Inflammatory macrophage treated with lipopolysaccharide for 4 hours (primary cell): Measurements from ENCODE around the gene RSPH1.

Experiments used
- DNase-seq: peaks from one replicate; pipeline ENCODE4 v3.0.0-alpha.2; 2020

RSPH1 gene

DNA sequence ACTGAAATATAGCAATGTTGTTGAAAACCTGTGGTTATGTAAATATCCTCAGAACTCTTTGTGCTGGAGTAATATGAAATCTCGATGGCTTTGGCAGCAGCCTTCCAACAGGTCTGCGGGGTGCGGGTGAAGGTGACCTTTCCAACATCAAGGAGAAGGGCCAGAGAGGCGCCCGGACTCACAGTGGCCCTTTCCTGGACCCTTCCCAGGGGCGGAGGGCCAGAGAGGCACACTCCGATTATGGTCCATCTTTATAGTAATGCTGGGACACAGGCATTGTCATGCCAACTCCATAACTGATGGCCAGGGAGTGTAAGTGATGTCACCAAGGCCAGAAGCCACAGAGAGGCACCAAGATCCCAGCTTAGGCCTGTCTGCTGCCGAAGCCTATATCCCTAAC is 35.7 kb upstream of the RSPH1 start:
- no peak for DNase-seq

DNA sequence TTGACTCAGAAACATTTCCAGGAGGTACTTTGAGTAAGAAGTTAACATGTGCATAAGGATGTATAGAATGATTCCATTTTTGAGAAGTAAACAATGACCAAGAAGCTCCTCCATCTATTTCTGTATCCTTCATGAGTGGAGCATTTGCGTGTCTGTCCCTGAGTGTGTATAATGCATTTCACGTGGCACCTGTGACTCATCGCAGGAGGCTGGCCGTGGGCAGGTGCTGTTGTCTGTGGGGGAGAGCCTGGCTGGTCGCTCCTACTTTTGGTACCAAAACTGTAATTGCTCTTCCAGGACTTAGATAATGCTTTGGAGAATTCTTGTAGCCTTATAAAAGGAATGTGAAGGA is 34.1 kb upstream of the RSPH1 start:
- no peak for DNase-seq

DNA sequence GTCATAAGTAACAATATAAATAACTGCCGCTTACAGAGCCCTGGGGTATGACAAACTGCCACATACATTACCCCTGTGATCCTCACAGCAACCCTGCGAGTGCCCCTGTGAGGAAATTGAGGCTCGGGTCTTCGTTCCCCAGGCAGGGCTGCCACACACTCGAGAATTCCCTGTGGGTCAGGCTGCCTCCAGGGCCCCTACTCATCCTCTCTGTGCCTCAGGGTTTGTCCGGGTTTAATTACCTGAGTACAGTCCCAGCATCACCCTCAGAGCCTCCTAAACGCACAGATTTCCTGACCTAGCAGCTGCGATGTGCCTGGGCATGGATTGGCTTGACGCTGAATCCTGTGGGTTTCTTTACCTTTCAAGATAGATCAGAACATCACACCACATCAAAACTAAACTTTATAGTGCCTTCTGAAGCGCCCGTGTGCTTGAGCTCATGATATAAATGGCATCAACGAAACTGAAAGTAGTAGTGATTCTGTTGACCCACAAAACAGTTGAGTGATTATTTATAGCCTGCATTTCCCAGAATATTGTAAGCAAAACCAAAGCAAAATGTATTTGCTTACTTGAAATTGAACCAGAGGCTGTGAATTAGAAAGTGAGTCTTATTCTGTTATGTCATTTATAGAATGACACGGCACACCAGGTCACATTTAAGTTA is 31.6 kb upstream of the RSPH1 start:
- peak; percentile 71 for DNase-seq

DNA sequence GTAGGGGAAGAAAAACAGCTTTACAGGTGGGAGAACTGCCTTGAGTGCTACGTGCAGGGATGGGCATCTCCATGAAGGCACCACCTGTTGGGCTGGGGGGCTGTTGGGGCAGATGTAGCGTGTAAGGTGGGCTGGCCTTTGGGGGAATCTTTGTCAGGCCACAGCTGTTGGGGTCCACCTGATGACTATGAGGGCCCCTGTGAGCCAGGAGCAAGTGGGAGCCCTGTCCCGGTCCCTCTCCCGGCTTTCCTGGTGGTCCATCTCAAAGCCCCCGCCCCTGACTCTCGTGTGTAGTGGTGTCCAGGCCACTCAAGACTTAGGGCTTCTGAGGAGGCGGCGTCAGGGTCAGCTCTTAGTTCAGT is 31.1 kb upstream of the RSPH1 start:
- DNase-seq, result no peak

DNA sequence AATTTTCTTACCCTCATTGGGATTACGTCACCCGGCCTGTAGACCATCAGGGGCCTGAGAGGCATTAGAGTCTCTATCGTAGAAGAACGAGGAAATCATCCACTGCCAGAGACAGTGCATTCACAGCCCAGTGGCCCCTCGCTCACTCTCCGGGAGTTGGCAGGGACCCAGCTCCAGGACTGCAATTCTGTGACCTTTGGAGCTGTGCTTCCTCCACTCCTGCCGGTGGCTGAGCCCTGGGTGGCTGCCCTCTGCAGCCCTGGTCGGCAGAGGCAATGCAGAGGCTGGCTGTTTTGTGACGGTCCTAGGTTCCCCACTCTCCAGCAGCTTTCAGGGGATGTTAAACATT is 30.3 kb upstream of the RSPH1 start:
- no peak for DNase-seq

DNA sequence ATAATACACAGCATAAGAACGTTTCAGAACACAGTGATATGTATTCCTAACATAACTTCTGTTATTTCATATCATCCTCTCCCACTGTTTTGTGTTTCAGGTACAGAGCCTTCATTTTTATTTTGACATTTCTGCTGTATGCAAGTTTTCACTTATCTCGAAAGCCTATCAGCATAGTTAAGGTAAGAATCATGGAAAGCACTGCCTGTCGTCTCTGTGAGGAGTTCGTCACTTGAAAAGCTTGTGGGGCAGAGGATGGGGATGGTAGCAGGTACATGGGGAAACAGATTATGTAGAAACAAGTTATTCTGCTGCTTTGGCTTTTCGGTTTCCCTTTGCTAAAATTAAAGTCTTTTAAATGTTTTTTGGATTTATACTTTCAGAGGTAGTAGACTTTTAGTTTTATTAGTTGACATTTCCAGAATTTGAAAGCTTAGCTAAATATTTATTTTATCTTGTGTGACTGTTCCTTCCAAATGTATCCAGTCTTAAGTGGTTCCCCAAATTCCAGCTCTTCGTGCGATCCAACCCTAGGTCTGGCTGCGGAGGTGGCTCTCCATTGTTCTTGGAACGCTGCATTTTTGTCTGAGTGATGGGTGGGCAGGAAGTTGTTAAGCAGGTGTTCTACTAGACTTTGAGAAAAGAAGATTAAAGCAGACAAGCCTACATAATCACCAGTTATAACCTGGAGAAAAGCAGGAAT is 29.8 kb upstream of the RSPH1 start:
- DNase-seq, result no peak

DNA sequence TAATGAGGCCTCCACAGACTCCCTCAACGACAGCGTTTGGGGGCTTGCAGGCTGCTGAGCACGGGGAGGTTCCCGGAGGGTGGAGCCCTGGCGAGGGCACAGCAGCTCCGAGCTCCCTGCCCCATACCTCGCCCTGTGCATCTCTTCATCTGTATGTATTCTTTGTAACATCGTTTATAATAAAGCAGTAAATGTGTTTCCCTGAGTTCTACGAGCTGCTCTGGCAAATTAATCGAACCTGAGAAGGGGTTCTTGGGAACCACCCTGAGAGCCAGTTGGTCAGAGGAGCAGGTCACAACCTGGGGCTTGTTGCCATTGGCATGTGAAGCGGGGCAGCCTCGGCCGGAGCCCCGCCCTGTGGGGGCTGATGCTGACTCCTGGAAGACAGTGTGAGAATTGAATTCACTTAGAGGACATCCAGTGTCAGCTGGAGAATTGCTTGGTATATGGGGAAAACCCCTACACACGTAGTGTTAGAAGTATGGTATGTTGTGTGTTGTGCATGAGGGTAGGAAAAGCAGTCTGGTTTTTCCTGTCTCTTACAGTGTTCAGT is 29.1 kb upstream of the RSPH1 start:
- DNase-seq, result no peak

DNA sequence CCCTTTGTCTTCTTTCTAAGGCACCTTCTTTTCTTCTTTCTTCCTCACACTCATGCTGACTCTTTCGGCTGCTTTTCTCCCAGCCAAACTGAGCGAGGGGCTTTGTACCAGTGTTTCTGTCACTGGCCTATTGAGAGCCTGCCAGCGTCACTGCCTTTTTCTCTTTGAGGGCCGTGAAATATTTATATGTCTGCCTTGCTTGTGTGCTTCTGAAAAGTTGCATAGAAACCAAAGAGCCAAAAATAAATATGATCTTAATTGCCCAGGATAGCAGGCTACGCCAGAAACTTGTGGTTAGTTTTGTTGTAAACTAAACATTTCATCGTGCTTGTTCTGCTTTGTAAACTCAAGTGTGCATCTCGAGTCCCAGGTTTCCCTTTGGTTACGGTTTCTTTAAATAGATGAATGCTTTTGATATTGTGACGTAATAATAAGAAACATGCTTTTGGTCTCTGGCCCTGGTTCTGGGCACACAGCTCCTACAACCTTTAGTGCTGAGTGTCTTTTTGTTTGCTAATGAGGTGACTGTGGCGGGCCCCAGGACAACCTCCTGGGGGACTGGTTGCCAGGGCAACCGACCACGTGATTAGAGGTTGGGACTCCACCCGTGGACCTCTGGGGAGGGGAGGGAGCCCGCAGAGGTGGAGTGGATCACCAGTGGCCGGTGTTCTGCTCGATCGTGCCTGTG is 28.5 kb upstream of the RSPH1 start:
- DNase-seq, result no peak

DNA sequence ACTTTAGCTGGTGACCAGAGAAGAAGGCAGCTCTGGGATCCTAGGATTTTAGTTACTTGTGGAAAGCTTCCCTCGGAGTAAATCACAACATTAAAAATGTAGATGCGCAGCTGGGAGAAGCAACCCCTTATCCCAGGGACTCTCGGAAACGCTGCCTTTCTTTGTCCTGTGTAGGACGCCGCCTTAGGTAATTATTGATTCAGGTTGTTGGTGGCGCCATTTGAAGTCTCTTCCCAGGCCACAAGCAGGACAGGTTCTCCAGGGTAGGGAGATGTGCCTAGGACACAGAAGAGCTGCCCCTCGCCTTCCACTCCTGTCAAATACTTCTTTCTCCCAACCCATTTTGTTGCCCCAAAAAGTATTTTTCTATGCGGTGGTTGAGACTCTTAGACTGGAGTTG is 27.9 kb upstream of the RSPH1 start:
- no peak for DNase-seq

DNA sequence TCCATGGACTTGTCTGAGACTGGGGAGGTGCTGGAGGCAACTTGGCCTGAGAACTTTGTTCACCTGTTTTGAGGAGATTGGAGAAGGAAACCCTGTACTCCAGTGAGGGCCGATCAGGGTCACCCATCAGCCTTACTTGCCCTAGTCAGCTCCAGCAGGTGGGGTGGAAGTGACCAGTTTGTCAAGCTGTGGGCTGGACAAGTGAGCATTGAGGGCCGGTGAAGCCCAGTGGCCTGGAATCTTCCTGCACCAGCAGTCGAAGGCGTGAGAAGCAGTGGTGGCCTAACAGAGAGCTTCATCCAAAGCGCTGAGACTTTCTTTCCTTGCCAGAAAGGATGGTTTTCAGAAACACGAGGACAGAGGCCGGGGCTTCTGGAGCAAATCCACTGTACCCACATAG is 27.2 kb upstream of the RSPH1 start:
- no peak for DNase-seq

DNA sequence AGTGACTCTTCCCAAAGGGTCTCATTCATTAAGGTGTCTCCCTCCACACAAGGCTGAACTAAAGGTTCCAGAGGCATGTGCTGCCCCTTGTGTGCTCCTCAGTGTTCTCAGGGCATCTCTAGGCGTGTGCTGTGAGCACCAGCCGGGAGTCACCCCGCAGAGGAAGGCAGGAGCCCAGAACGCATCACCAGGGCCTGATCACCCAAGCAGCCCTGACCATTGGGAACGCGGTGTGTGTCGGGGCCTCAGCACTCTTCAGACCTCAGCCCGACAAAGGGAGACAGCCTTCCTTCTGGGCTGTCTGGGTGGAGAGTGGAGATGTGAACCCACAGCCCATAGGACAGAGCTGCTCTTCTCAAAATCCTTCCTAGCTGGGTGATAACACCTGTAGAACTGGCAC is 26.7 kb upstream of the RSPH1 start:
- DNase-seq, result no peak

DNA sequence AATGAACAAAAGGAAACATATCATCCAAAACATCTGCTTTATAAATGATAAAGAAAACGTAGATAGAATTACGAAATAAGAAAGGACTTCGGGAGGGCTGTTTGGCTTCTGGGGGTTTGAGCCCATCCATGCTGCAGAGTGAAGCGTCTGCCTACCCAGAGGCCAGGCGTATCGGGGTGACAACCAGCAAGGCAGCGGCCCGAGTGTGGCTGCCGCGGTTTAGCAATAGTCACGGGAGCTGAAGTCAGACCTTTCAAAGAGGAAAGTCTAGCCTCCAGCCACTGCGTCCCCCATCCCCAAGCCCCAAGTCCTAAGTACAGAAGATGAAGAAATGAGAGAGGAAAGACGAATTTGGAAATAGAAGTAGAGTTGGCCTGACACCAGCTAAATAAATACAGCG is 26.2 kb upstream of the RSPH1 start:
- no peak for DNase-seq

DNA sequence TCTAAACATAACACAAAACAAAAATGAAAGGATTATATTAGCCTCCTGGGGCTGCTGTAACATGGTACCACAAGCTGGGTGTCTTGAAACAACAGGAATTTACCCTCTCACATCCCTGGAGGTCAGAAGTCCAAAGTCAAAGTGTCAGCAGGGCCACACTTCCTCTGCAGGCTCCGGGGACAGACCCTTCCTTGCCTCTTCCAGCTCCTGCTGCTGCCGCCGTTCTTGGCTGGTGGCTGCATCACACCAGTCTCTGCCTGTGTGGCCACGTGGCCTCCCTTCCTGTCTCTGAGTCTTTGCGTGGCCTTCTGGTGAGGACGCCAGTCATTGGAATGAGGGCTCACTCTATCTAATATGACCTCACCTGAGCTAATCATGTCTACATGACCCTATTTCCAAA is 25.8 kb upstream of the RSPH1 start:
- no peak for DNase-seq

DNA sequence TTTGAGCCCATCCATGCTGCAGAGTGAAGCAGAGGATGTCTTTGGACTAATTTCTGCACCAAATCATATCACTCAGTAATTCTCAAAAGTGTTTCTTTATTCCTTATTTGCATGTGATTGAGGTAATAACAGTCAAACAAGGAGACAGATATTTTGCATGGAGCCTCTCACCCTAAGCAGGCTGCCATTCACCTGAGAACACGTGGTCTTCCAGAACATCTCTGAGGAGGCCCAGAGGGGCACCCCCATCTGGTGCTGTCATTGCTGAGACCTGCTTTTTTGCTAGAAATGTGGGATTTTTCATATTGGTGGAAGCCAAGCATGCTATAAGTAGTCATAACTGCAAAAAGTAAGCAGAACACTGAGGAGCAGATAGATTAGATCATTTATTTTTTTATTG is 25.4 kb upstream of the RSPH1 start:
- no peak for DNase-seq

DNA sequence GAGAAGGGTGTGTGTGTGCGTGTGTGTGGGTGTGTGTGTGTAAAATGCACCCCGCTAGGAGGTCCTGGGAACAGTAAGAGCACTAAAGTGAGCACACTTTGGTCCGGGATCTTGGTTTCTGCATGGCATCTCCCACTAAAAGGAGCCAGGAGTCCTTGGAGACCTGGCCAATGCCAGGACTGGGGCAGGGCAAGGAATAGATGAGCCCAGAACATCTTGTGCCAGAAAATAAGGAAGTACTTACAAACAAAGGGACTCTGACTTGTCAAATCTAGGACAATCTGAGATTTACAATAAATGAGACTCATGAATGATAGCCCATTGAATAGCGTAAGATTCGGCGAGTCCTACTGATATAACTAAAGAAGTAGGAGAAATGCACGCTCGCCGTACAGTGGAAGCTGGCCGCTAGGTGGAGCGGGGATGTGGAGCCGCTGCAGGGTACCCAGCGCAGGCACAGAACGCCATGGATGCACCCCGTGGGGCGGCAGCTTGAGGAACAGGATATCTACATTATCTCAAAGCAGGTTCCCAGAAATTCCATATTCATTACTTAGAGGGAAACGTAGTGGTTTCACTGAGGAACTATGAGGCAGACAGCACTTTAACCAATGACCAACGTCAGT is 24.7 kb upstream of the RSPH1 start:
- DNase-seq, result no peak

DNA sequence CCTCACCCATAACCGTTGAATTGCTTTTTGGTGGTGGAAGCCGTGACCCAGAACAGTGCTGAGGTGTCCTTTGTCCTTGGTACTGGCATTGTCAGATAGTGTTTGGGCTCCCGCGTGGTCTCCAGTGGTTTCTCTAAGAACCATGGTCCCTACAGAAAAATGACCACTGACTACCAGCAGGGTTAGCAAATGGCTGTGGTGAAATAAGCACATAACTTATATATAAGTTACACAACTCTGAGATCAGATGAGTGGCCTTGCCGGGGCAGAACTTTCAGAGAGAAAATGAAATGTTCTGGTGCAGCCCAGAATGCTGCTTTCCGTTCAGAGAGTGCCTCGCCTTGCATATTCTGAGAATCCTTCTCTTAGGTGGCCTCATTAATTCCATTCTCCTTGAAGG is 22.6 kb upstream of the RSPH1 start:
- no peak for DNase-seq

DNA sequence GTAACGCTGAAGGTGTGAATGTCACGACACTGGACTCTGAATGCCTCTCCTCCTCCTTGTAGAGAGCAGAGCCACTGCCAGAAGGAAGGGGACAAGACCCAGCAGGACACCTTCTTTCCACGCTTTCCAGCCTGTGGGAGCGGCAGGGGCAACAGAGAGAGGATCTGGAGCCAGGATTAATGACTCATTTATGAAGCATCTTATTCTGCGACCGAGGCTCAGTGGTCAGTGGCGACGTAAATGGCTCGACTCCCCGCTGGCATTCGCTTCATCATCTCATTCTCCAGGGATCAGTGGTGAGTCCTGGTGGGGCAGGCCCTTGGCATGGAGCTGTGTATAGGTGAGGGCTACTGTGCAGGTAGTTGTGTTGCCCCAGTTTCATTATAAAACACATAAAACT is 22.2 kb upstream of the RSPH1 start:
- no peak for DNase-seq

DNA sequence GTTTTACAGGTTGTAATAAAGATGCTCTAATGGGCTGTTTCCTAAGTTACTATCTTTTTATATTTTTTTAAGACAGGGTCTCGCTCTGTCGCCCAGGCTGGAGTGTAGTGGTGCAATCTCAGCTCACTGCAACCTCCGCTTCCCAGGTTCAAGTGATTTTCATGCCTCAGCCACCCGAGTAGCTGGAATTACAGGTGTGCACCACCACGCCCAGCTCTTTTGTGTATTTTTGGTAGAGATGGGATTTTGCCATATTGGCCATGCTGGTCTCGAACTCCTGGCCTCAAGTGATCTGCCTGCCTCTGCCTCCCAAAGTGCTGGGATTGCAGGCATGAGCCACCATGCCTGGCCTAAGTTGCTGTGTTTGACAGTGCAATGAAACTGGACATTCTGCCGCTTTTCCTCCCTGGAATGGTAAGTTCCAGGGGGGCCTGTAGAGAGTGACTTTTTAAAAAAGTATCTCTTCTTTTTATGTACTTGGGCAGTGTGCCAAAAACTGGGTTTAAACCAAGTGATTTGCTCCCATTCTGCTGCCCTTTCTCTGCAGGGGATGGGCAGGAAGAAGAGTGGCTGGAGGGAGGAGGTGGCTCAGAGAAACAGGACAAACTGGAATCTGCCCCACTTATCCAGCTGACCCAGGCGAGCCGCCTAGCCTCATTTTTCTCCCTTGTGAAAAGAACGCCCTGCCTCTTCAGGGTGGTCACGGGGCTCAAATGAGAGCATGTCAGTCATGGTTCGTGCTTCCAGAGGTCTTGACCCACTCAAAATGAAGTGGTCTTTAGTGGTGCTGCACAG is 19.9 kb upstream of the RSPH1 start:
- no peak for DNase-seq

DNA sequence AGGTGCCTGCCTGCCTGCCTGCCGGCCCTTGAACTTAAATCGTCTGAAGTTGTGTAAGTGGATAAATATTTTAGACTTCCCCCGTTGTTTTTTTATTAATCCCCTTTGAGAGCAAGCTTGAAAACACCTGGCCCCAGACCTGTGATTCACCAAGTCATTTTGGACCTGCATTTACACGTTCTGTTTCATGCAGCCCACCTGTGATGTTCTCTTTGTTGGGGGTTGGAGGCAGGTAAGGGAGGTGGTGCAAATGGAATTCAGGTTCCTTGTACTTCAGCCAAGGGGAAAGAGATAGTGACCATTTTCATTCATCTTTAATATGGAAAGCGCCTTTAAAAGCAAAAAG is 18.8 kb upstream of the RSPH1 start:
- no peak for DNase-seq

DNA sequence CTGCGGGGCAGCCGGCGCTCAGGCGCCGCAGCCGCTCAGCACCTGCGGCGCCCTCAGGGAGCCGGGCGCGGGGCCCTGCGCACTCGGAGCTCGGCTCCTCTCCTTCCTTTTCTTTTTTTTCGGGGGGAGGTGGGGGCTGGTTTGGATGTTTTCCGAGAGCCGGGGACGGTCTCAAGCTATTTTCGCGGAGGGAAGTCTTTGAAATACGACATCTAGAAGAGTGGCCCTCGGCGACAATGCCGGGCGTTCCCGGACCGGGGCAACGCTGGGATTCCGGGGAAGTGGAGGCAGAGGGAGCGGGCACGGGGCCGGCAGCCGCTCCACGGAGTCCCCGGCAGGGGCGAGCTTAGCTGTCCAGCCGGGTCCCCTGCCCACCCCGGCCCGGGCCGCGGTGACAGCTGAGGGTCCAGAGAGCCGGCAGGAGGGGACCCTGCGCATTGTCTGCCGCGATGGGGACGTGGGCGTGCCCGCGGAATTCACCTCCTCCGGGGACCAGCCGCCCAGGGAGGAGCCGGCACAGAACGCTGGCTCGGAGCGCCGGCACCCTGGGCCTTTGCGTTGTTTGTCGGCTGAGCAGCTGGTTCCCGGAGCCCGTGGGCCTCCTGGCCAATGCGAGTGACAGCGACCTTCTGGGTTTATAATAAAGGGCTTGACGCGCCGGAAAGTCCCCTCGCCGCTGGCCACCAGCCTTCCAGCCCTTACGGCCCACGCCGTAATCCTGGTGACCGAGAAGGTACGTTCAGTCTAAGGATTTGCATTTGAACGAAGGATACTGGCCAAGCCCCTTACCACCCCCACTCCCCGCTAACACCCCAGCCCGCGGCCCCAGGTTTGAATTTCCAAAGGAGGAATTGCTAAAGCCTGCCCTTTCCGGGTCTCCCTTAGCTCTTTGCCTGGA is 18.2 kb upstream of the RSPH1 start:
- DNase-seq, result peak; percentile 66

DNA sequence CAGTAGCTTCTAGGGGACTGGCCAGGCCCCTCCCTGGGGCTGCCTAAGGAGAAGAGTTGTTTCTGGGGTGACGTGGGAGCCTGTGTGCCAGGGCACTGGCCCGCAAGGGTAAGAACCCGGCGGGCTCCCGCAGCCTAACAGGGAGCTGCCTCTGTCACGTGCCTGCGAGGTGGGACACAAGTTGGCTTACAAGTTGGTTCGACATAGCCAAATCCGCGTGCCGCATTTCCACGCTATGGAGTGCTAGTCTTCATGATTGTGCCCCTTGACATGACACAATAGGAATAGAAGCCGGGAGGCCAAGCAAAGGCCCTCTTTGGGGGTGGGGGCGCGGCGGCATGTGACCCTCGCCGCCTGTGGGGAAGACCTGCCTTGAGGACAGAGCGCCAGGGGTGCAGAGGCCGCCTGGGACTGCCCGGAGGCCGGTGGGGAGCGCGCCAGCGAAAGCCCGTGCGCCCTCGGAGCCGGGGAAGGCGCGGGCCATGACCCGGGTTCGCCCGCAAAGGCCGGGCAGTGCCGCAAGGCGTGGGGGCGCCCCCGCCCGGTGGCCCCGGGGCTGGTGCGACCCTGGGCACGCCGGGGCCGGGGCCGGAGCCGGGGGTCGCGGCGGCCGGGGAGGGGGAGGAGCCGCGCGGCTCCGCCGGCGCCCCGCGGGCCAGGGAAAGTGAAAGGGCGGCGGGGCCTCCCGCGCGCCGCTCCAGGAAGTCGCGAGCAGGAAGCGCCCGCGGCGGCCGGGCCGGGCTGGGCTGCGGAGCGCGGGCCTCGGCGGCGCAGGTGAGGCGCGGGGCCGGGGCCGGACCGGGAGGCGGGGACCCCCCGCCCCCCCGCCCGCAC is 17.3 kb upstream of the RSPH1 start, which contains the start of gene SLC37A1:
Gene SLC37A1 (plus strand): TSS at position 702 of the 834 bp plus-strand sequence. CDS start 4,603 bp downstream, outside the sequence.
- DNase-seq, result peak; percentile 53
